ENCODE results near the gene OCRL.

OCRL gene

GRCh38 chrX:129585167-129585566 lies 45.1 kb downstream of the OCRL start:
- no peak for TF ChIP-seq CTCF (IDR thresholded peaks at IDR 0.05; ENCODE audit: borderline replicate concordance, insufficient read depth, low read depth, low read length)

GRCh38 chrX:129585691-129586090 lies 45.6 kb downstream of the OCRL start:
- TF ChIP-seq CTCF (IDR thresholded peaks at IDR 0.05; ENCODE audit: borderline replicate concordance, insufficient read depth, low read depth, low read length), result no peak
- no peak overlapping the region for H3K4me3 ChIP-seq (ENCODE audit: low read depth, low read length)

More at GRCh38 chrX:129585167-129585566, 45.1 kb downstream of the OCRL start:
- H3K4me3 ChIP-seq (ENCODE audit: low read depth, low read length), result no peak overlapping the region

- H3K4me3 ChIP-seq (ENCODE audit: low read depth, low read length), result no peak overlapping the region
- no peak for TF ChIP-seq CTCF (IDR thresholded peaks at IDR 0.05; ENCODE audit: borderline replicate concordance, insufficient read depth, low read depth, low read length)
Measured at GRCh38 chrX:129586446-129586845, 46.4 kb downstream of the OCRL start.

GRCh38 chrX:129590596-129590995 lies 50.5 kb downstream of the OCRL start:
- no peak for TF ChIP-seq CTCF (IDR thresholded peaks at IDR 0.05; ENCODE audit: borderline replicate concordance, insufficient read depth, low read depth, low read length)
- no peak overlapping the region for H3K4me3 ChIP-seq (ENCODE audit: low read depth, low read length)

- TF ChIP-seq CTCF (IDR thresholded peaks at IDR 0.05; ENCODE audit: borderline replicate concordance, insufficient read depth, low read depth, low read length), result no peak
- H3K4me3 ChIP-seq (ENCODE audit: low read depth, low read length), result no peak overlapping the region
Measured at GRCh38 chrX:129593137-129593536, 53.1 kb downstream of the OCRL start.

GRCh38 chrX:129594781-129595180 lies 54.7 kb downstream of the OCRL start:
- no peak for TF ChIP-seq CTCF (IDR thresholded peaks at IDR 0.05; ENCODE audit: borderline replicate concordance, insufficient read depth, low read depth, low read length)

GRCh38 chrX:129596077-129596476 lies 56.0 kb downstream of the OCRL start:
- TF ChIP-seq CTCF (IDR thresholded peaks at IDR 0.05; ENCODE audit: borderline replicate concordance, insufficient read depth, low read depth, low read length), result no peak

More at GRCh38 chrX:129594781-129595180, 54.7 kb downstream of the OCRL start:
- no peak overlapping the region for H3K4me3 ChIP-seq (ENCODE audit: low read depth, low read length)

More at GRCh38 chrX:129596077-129596476, 56.0 kb downstream of the OCRL start:
- no peak overlapping the region for H3K4me3 ChIP-seq (ENCODE audit: low read depth, low read length)

All from GM12875 (cell line).